OCI-LY1 (cell line): ENCODE data around the gene CNIH4.

Experiments used
- EZH2 ChIP-seq: fragments of 200-600 bp; sonication (generic), shearing (Covaris generic); IDR thresholded peaks from 2 replicates; pipeline ENCODE4 v1.8.0; 2017; ENCODE audit warnings: borderline replicate concordance, mixed run types, mild to moderate bottlenecking, antibody characterized with exemption, low read length, moderate library complexity, mixed read lengths
- TF ChIP-seq, protein P1 (sequence below): fragments of 200-600 bp; sonication (generic), shearing (Covaris generic); IDR thresholded peaks from 2 replicates; pipeline ENCODE4 v1.5.1; 2017; ENCODE audit warnings: mild to moderate bottlenecking, antibody characterized with exemption, low read length, moderate library complexity, mixed read lengths

DNA sequence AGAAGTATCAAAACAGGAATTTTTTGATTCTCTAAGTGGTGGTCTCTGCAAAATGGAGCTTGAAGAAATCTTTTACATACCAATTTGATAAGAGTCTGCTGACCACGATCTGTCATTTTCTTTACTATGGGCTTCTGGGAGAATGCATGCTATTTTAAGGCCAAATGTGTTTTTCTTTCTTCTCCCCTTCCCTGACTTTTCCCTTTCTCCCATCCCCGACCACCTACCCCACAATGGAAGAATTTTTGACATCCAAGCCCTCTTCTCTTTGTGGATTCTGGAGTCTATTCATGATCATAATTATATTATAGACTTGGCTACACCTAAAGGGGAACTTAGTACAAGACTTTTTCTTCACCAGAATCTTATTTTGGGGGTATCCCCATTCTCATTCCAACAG is 31.3 kb downstream of the CNIH4 start:
- no peak for TF ChIP-seq EZH2
- TF ChIP-seq, protein P1, sequence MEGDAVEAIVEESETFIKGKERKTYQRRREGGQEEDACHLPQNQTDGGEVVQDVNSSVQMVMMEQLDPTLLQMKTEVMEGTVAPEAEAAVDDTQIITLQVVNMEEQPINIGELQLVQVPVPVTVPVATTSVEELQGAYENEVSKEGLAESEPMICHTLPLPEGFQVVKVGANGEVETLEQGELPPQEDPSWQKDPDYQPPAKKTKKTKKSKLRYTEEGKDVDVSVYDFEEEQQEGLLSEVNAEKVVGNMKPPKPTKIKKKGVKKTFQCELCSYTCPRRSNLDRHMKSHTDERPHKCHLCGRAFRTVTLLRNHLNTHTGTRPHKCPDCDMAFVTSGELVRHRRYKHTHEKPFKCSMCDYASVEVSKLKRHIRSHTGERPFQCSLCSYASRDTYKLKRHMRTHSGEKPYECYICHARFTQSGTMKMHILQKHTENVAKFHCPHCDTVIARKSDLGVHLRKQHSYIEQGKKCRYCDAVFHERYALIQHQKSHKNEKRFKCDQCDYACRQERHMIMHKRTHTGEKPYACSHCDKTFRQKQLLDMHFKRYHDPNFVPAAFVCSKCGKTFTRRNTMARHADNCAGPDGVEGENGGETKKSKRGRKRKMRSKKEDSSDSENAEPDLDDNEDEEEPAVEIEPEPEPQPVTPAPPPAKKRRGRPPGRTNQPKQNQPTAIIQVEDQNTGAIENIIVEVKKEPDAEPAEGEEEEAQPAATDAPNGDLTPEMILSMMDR = no peak
